Esophagus squamous epithelium (tissue), 5 donors: ENCODE measurements around the gene TBC1D32. TPM values are rescaled to one million over a fixed set of nuclear protein-coding genes. Genes with fewer than 3 reads are reported as not detected.

Experiments
- DNase-seq: peaks from one replicate; lab custom pipeline; 2025; lab: John Stamatoyannopoulos, UW
- H3K27ac ChIP-seq, 4 donors: fragments of 200-600 bp; sonication (generic); one replicate each; pipeline ENCODE4 v1.5.1; 2016 to 2019; ENCODE audit warnings: mild to moderate bottlenecking in 1 of 4
- H3K27me3 ChIP-seq, 4 donors: fragments of 200-600 bp; sonication (generic); 1 replicate in 3 of 4; 2 replicates in 1 of 4; pipeline versions ENCODE4 v1.5.1 to v1.6.0; 2017 to 2021; ENCODE audit warnings: antibody characterized with exemption in 1 of 4
- H3K36me3 ChIP-seq, 3 donors: fragments of 200-600 bp; sonication (generic); one replicate each; pipeline ENCODE4 v1.5.1; 2016 to 2019
- H3K4me1 ChIP-seq, 3 donors: fragments of 200-600 bp; sonication (generic); one replicate each; pipeline ENCODE4 v1.5.1; 2017 to 2019
- H3K4me3 ChIP-seq, 4 donors: fragments of 200-600 bp; sonication (generic); 1 replicate in 3 of 4; 2 replicates in 1 of 4; pipeline ENCODE4 v1.5.1; 2016 to 2019; ENCODE audit warnings: mild to moderate bottlenecking in 2 of 4, moderate library complexity in 1 of 4
- H3K9me3 ChIP-seq, 3 donors: fragments of 200-600 bp; sonication (generic); one replicate each; pipeline ENCODE4 v1.5.1; 2016 to 2019
- POLR2A ChIP-seq, 4 donors: fragments of 450-650 bp; IDR thresholded peaks; one replicate each; pipeline ENCODE4 v1.6.1; 2017; ENCODE audit warnings: antibody characterized with exemption in 4 of 4, mild to moderate bottlenecking in 4 of 4, moderate library complexity in 3 of 4
- WGBS, 2 donors: methylation state at CpG; one replicate each; pipeline ENCODE4 v1.1.5; 2018; 5-methylcytosine and 5-hydroxymethylcytosine counted together
- intact Hi-C: fragments of 100-400 bp; cut with DNase I; formaldehyde crosslinking; loops from one replicate; pipeline ENCODE4 v1.15.0; 2022
- total RNA-seq, 4 donors: library from RNA; depleted of rRNA; stranded (reverse); fragments of >200 nt; gene quantifications; one replicate each; pipeline ENCODE4 v1.1.0, GENCODE V29; 2016
- TF ChIP-seq, protein P1 (sequence below), 6 experiments: fragments of 450-650 bp in 4 of 6; fragments of 200-600 bp in 2 of 6; sonication (generic) in 2 of 6; IDR thresholded peaks; one replicate each; pipeline ENCODE4 v1.5.1; 2016 to 2019; ENCODE audit warnings: antibody characterized with exemption in 6 of 6, mild to moderate bottlenecking in 4 of 6, moderate library complexity in 4 of 6
- donor health status: DM: yes; HTN: yes; CAD: no.

TBC1D32 gene
- total RNA-seq, 4 donors from 2014 or later, result 2.2 to 6.5 (median 3.8) TPM

DNA sequence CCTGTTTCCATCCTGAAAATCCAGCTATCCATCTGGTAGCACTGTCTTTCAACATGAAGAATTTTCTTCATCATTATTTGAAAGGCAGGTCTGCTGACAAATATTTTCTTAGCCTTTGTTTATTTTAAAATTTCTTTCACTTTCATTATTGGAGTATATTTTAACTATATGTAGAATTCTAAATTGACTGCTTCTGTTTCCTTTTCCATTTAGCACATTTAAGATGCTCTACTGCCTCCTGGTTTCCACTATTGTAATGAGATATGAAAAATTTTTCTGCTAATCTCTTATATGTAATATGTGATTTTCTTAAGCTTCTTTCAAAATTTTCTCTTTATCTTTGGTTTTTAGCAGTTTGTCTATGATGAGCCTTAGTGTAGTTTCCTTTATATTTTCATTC is 97.3 kb downstream of the TBC1D32 start:
- Histone ChIP-seq H3K4me1 (no peaks in the 10 kb centered on the region), H3K27ac (no peak overlapping the region), H3K4me3 (no peak overlapping the region), H3K27me3 (no peaks in the 10 kb centered on the region), H3K36me3 (peaks cover 0 to 10% (median 0%) of the 10 kb centered on the region in 3 donors), H3K9me3 (no peaks in the 10 kb centered on the region)
- intact Hi-C loops, result no loop called here
- DNase-seq, result no peak
- TF ChIP-seq, protein P1, sequence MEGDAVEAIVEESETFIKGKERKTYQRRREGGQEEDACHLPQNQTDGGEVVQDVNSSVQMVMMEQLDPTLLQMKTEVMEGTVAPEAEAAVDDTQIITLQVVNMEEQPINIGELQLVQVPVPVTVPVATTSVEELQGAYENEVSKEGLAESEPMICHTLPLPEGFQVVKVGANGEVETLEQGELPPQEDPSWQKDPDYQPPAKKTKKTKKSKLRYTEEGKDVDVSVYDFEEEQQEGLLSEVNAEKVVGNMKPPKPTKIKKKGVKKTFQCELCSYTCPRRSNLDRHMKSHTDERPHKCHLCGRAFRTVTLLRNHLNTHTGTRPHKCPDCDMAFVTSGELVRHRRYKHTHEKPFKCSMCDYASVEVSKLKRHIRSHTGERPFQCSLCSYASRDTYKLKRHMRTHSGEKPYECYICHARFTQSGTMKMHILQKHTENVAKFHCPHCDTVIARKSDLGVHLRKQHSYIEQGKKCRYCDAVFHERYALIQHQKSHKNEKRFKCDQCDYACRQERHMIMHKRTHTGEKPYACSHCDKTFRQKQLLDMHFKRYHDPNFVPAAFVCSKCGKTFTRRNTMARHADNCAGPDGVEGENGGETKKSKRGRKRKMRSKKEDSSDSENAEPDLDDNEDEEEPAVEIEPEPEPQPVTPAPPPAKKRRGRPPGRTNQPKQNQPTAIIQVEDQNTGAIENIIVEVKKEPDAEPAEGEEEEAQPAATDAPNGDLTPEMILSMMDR (IDR thresholded peaks at IDR 0.05), result no peak
- TF ChIP-seq POLR2A (IDR thresholded peaks at IDR 0.05), result no peak

DNA sequence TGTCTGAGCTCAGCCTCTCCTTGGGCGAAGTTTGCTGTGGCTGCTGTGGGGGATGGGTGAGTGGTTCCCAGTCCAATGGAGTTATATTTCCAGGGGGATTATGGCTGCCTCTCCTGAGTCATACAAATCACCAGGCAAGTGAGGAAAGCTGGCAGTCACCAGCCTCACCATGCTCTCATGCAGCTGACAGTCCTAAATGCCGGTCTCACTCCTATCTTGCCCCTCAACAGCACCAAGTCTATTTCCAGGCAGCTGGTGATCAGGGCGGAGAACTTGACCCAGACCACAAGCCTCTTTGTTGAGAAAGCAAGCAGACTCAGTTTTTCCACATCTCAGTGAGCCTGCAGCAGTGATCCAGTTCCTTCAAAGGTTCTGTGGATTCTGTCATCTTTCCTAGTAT is 98.9 kb downstream of the TBC1D32 start:
- TF ChIP-seq, protein P1 (IDR thresholded peaks at IDR 0.05), result no peak
- no peak for TF ChIP-seq POLR2A (IDR thresholded peaks at IDR 0.05)
- intact Hi-C loops, result no loop called here
- no peaks in the 10 kb centered on the region for H3K9me3 ChIP-seq
- WGBS, 2 donors, result 91 to 100% methylated on average over 2 to 3 of the region's 3 CpGs
- H3K4me1 ChIP-seq, result no peaks in the 10 kb centered on the region
- H3K4me3 ChIP-seq, result no peak overlapping the region
- peaks cover 0 to 10% (median 0%) of the 10 kb centered on the region in 3 donors for H3K36me3 ChIP-seq
- DNase-seq, result no peak
- no peak overlapping the region for H3K27ac ChIP-seq
- no peaks in the 10 kb centered on the region for H3K27me3 ChIP-seq

DNA sequence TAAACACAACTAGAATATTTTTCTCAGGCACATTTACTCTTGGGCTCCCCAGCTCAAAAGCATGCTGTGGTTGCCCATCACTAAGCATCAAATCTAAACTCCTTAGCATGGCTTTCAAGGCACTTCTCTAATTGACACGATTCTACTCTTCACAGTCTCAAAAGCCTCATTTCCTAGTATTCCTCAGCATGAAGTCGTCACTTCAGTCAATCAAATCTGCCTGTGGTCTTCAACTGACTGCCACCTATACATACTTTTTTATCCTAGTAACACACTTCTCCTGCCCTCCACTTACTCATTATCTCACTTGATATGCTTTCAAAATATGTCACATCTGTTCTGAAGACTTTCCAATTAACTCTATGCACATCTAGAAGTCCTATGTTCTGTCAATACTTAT is 110.3 kb downstream of the TBC1D32 start:
- whole genome bisulfite sequencing, 2 donors, result 80 to 89% methylated on average over 2 of the region's 2 CpGs
- DNase-seq, result no peak
- intact Hi-C loops, result no loop called here
- Histone ChIP-seq H3K9me3 (no peaks in the 10 kb centered on the region), H3K4me1 (no peaks in the 10 kb centered on the region), H3K4me3 (no peak overlapping the region), H3K27ac (no peak overlapping the region), H3K27me3 (no peaks in the 10 kb centered on the region), H3K36me3 (no peaks in the 10 kb centered on the region)
- TF ChIP-seq POLR2A (IDR thresholded peaks at IDR 0.05), result no peak
- TF ChIP-seq, protein P1 (IDR thresholded peaks at IDR 0.05), result no peak

GRCh38 chr6:121223212-121223611 is 111.1 kb downstream of the TBC1D32 start:
- Histone ChIP-seq H3K4me3 (no peak overlapping the region), H3K36me3 (peaks cover 0 to 5% (median 0%) of the 10 kb centered on the region in 3 donors), H3K27ac (no peak overlapping the region), H3K27me3 (no peaks in the 10 kb centered on the region), H3K4me1 (no peaks in the 10 kb centered on the region), H3K9me3 (no peaks in the 10 kb centered on the region)
- TF ChIP-seq, protein P1 (IDR thresholded peaks at IDR 0.05), result no peak
- no peak for TF ChIP-seq POLR2A (IDR thresholded peaks at IDR 0.05)
- intact Hi-C loops, result no loop called here
- DNase-seq, result no peak
- WGBS, 2 donors, result 77 to 79% methylated on average over 2 of the region's 2 CpGs

DNA sequence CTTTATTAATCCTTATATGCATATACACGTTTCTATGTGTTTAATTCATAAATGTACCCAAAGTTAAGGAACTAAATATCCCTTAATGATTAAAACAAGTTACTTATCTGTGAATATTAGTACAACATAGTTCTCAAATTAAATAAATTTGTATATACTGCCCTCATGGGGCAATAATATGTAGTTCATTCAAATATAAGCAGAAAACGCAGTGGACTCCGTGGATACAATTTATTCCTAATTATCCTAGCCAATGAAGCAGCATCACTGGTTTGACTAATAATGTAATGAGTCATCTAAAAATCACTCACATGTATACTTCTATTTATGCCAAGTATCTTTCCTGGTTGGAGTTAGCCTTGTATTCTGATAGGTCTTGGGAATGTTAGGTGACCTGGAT is 111.6 kb downstream of the TBC1D32 start:
- H3K4me1 ChIP-seq, result no peaks in the 10 kb centered on the region
- no peaks in the 10 kb centered on the region for H3K9me3 ChIP-seq
- H3K27me3 ChIP-seq, result no peaks in the 10 kb centered on the region
- 20 to 26% methylated on average over 3 of the region's 3 CpGs for WGBS, 2 donors
- TF ChIP-seq, protein P1 (IDR thresholded peaks at IDR 0.05), result peak in 1 of 6 experiments; percentile 51
- TF ChIP-seq POLR2A (IDR thresholded peaks at IDR 0.05), result no peak
- no peak for DNase-seq
- intact Hi-C loops, result no loop called here
- H3K27ac ChIP-seq, result no peak overlapping the region
- H3K36me3 ChIP-seq, result peaks cover 0 to 11% (median 0%) of the 10 kb centered on the region in 3 donors
- no peak overlapping the region for H3K4me3 ChIP-seq
